Transverse colon (tissue), 3 donors: ENCODE data around the gene SYT2.

Experiments
- EP300 ChIP-seq: sonication (generic); formaldehyde crosslinking; IDR thresholded peaks from one replicate; pipeline ENCODE4 v1.6.1; 2017; ENCODE audit warnings: antibody characterized with exemption, low read depth
- POLR2A ChIP-seq: fragments of 450-650 bp; IDR thresholded peaks from one replicate; pipeline ENCODE4 v1.6.1; 2016; ENCODE audit warnings: antibody characterized with exemption, mild to moderate bottlenecking, moderate library complexity
- TF ChIP-seq, protein P1 (sequence below), 5 experiments: fragments of 200-600 bp in 3 of 5; fragments of 450-650 bp in 2 of 5; sonication (generic) in 3 of 5; IDR thresholded peaks; 1 replicate in 2 of 5; 2 replicates in 3 of 5; pipeline ENCODE4 v1.5.1; 2016 to 2017; ENCODE audit warnings: antibody characterized with exemption in 5 of 5, inconsistent platforms in 3 of 5, mild to moderate bottlenecking in 2 of 5, moderate library complexity in 1 of 5

DNA sequence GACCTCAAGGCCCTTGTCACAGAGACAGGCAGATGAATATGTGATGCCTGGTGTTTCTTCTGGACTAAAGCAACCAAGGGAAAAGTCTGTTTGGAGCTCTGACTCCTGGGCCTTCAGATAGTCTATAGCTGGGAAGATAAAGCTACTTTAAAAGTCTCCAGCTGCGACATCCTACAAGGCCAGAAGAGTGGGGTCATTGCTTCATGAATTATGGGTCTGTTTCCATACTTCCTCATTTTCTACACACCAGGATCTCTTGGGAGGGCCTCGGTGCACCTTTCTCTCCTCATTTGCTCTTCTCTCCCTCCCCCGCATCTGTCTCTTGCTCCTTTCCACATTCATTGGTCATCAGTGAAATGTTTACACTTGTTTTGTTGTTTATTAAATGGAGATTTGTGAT, 44.8 kb downstream of the SYT2 start:
- TF ChIP-seq, protein P1, sequence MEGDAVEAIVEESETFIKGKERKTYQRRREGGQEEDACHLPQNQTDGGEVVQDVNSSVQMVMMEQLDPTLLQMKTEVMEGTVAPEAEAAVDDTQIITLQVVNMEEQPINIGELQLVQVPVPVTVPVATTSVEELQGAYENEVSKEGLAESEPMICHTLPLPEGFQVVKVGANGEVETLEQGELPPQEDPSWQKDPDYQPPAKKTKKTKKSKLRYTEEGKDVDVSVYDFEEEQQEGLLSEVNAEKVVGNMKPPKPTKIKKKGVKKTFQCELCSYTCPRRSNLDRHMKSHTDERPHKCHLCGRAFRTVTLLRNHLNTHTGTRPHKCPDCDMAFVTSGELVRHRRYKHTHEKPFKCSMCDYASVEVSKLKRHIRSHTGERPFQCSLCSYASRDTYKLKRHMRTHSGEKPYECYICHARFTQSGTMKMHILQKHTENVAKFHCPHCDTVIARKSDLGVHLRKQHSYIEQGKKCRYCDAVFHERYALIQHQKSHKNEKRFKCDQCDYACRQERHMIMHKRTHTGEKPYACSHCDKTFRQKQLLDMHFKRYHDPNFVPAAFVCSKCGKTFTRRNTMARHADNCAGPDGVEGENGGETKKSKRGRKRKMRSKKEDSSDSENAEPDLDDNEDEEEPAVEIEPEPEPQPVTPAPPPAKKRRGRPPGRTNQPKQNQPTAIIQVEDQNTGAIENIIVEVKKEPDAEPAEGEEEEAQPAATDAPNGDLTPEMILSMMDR (IDR thresholded peaks at IDR 0.05): no peak
- TF ChIP-seq POLR2A (no peak), EP300 (no peak)
